IPS-NIHi11 (cell line): ENCODE measurements around the gene RNF213.

Experiments used
- DNase-seq: peaks from one replicate; pipeline ENCODE4 v3.0.0; 2012; ENCODE audit warnings: mixed read lengths, low spot score

The RNF213 gene

DNA sequence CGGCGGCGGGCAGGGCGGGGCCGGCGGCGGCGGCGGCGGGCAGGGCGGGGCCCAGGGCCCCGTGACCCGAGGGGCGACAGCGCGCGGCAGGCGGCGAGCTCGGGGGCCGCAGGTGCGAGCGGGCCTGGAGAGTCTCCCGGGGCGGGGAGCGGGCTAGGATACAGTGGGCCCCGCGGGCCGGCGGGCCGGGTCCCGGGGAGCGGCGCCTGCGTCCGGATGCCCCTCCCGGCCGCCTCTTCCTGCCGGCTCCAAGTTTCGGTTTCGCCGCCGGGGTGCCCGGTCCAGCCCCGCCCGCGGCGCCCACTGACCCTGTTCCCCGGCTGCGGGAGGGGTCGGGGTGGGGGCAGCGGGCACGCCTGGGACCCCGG is at the start of gene RNF213:
TSS of gene RNF213 (plus strand) at position 62 of the 368 bp plus-strand sequence. CDS start 2,830 bp downstream, outside the sequence.
- DNase-seq, result peak; percentile 91

DNA sequence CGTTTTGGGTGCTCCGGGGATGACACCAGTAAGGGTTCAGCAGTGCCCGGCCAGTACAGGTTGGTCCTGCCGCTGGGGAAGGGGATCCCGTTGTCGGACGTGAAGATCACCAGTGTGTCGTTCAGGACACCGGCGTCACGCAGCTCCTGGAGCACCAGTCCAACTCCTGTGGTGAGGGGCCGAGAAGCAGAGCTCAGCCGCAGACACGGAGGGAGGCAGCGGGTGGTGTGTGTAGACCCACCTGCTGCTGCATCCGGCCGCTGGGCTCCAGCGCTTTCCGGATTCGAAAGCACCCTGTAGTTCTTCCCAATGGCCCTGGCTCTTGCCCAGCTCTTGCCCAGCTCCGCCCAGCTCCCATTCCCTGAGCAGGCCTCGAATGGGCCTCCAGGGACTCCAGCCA is 48.5 kb upstream of the RNF213 start:
- no peak for DNase-seq

DNA sequence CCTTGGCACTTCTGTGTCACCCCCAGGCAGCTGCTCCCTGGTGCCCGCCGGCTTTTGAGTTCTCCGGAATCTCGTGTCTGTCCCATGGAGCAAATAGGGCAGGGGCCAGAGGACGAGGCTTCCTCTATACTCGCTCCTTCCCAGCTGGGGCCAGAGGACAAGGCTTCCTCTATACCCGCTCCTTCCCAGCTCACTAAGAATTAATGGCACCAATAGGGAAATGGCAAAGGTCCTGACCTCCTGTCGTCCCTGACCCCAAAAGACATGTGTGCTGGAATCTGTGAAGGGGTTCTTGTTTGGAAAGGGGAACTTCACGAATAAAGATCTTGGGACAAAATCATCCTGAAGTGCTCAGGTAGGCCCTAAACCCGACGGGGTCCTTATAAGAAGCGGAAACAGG is 48.1 kb upstream of the RNF213 start:
- no peak for DNase-seq

DNA sequence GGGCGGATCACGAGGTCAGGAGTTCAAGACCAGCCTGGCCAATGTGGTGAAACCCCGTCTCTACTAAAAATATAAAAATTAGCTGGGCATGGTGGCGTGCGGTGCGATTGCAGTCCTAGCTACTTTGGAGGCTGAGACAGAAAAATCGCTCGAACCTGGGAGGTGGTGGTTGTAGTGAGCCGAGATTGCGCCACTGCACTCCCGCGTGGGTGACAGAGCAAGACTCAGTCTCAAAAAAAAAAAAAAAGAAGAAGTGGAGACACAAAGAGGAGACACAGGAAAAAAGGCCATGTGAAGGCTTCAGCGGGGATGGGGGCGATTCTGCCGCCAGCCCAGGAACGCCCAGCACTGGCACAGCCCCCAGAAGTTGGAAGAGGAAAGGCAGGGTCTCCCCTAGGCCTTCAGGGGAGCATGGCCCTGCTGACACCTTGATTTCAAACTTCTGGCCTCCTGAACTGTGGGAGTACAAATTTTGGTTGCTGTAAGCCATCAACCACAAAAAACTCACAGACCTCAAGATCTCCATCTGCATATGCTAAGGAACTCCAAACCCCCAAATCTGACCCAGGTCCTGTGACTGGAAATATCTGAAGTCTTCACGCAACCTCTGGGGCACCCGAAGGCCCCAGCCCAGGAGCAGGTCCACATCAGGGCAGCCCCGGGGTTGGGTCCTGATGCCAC is 47.5 kb upstream of the RNF213 start:
- no peak for DNase-seq

DNA sequence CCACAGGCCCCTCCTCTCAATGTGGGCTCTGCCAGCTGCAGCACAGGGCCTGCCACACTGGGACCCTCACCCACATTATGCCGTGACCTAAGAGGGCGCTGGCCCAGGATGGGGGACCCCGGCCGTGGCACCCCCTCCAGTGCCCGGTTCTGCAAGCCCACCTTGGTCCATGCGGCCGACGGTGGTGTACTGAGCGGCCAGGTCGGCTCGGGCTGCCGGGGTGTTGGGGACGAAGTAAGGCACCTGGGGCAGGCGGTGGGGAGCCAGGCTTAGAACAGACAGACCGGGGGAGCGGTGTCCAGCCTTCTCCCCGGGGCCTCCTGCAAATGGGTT is 47.0 kb upstream of the RNF213 start:
- DNase-seq, result no peak

DNA sequence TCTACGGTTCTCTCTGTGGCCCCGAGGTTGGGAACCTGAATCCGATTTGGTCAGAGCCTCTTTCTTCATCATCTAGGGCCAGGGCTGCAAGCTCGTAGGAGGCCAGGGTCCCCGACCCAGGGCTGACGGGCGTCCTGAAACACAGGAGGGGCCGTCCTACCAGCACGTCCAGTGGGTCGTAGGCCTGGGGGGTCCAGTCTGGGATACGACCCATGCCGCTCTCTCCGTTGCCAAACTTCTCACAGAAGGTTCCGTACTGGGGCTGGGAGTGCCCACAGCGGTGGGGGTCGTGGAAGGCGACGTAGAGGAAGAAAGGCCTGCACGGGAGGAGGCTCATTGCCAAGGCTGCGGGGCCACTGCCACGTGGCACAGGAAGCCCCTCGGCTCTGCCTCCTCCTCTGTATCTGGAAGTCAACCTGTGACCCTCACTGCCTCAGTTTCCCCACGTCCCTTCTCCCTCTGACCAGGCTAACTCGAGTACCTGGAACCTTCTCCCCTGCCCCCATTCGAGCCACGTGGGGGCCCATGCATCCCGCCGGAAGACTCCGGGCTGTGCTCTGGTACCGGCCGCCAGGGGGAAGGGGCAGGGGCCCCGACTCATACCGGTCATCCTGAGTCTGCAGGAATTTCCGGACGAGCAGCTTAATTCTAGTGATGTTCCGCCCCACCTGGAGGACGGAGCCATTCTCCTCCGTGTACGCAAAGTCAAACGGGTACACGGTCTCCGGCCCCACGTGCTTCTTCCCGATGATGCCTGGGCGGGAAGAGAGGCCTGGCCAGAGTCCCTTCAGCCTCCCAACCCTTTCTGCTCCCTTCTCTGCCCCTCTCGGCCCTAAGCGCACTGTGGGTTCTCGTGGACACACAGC is 46.4 kb upstream of the RNF213 start:
- no peak for DNase-seq

DNA sequence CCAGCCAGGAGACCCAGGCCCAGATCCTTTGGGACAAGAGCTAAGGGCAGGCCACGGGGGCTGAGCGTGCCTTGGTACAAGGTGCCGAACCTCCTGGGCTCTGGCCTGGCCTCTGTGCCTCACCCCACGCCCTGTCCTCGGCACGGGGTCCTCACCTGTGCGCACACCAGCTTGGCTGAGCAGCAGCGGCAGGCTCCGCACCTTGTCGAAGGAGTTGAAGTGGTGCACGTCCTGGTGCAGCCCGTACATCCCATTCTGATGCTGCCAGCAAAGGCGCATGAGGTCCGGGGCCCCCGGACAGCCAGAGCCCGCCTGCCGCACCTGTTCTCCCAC is 45.8 kb upstream of the RNF213 start:
- no peak for DNase-seq

DNA sequence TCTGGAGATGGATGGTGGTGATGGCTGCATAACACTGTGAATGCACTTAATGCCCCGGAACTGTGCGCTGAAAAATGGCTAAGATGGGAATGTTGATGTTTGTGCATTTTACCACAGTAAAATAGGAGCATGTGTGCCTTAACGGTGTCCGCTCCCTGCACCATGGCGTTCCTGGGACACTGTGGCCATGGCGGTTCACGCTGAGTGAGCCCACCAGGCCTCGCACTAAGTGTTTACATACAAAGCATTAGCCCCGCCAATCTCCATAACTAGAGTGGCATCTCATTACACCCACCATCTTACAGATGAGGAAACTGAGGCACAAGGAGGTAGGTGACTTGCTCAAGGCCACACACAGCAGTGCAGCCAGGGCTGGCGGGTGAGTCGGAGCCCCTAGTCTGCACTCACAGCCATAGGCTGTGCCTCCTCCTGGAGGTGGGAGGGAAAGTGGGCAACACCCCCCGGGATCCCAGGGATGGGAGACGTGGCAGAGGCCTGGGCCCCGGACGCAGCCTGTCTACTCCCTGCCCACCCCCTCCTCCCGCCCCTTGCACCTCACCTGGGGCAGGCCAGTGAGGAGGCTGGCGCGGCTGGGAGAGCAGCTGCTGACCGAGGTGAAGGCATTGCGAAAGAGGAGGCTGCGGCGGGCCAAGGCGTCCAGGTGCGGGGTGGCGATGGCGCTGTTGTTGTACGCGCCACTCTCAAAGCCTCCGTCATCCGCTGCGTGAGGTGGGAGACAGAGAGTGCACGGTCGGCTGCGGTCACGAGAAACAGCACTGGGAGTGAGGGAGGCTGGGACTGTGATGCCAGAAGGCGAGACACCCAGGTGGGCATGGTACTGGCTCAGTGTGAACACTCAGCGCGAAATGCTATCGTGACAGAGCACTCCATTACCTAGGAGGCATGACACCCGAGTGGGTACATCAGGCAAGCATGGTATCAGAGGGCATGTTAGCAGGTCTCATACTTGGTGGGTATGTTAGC is 43.9 kb upstream of the RNF213 start:
- DNase-seq, result no peak

DNA sequence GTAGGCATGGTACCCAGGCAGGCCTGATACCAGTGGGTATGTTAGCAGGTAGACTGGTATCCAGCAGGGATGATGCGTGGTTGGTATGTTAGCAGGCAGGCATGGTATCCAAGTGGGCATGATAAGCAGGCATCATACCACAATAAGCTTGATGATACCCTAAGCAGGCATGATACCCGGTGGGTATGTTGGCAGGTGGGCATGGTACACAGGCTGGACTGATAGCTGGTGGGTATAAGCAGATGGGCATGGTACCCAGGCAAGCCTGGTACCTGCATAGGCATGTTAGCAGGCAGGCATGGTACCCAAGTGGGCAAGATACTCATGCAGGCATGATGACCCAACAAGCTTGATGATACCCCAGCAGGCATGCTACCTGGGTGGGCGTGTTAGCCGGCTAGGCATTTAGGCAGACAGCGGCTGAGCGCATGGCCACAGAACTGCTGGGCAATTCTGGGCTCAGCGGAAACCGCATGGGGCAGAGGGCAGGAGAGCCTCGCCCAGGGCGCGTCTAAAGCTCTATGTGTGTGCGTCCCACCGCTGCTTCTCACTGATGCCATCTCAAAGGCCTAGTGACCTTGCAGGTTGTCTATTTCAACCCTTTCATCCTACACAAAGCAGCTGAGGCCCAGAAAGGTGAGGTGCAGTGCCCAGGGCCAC is 42.8 kb upstream of the RNF213 start:
- DNase-seq, result no peak

DNA sequence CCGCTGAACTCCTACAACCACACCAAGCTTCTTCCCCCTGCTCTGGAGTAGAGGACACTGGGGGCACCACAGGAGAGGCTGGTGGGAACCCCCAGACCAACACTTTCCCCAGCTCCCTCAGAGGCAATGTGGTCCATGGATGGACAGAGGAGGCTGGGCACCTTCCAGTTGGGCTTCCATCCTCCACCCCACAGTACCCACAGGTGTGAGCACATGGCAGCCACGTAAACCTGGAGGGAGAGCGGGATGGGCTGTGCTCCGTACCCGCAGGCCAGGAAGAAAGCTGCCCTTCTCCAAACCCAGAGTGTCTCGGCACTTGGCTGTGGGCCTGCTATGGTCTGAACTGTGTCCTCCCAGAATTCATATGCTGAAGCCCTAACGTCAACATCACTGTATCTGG is 42.3 kb upstream of the RNF213 start:
- DNase-seq, result no peak

DNA sequence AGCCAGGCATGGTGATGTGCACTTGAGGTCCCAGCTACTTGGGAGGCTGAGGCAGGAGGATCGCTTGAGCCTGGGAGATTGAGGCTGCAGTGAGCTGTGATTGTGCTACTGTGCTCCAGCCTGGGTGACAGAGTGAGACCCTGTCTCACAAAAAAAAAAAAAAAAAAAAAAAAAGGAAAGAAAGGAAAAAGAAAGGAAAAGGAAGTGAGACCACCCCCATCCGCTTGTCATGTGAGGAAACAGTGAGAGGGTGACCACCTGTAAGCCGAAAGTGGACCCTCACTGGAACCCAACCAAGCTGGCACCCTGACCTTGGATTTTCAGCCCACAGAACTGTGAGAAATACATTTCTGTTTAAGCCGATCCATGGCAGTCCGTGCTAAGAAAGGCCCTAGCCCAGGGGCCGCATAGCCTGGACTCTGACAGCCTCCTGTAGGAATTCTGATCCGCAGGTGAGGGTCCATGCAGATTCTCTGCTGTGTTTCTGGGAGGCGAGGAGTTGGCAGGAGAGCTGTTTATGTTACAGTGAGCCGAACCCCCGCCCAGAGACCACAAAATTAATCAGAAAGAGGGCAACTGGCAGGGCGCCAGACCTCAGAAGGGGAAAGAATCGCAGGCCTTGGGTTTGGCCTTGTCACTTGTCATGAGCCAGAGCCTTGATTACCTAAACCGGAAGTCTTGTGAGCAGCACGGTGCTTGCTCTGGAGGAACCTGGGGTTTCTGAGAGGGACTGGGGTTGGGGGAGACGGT is 41.5 kb upstream of the RNF213 start:
- DNase-seq, result peak; percentile 55

DNA sequence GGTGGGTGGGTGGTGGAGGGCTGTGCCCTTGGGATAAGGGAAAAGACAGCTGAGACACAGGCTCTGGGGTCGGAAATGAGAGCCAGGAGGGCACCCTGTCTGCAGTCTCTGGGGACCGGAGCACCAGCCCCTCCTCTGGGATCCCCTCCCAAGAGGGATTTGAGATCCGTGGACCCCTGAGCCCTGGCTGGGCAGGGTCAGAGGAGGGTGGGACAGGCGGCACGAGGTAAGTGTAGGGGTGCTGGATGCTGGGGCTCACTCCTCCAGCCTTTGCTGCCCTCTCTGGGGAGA is 40.9 kb upstream of the RNF213 start:
- no peak for DNase-seq

DNA sequence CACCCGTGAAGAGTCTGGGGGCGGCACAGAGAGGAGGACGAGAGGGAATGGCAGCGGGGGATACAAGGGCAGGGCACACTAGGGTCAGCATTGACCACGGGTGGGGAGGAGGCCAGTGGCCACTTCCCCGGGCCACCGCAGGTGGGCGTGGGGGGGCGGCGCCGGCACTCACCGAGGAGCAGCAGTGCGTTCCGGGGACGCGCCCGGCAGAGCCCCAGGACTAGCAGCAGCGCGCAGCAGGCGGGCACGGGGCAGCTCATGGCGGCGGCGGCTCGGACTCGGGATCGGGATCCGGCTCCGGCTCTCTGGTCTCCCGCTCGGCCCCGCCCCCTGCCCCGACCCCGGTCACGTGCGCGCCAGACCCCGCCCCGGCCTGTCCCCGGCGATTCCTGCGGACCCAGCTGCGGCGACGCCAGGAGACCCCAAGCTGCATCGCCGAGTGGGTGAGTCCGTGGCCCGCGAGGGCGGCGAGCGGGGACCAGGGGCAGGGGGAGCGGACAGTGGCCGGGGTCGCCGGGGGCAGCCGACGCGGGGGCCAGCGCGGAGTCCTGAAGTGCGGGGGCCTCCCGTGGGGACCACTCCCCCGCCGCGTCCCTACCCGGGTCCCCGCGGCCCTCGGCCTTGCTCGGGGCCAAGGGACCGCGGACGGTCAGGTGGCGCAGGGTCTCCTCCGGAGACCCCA is 40.5 kb upstream of the RNF213 start, which contains the start of the genes SGSH and SLC26A11:
TSS of gene SGSH (minus strand) at position 280 of the 682 bp plus-strand sequence. CDS start at position 260, 20 bp downstream.
TSS of gene SLC26A11 (plus strand) at position 374 of the 682 bp plus-strand sequence. CDS start 1,134 bp downstream, outside the sequence.
- DNase-seq, result peak; percentile 100

DNA sequence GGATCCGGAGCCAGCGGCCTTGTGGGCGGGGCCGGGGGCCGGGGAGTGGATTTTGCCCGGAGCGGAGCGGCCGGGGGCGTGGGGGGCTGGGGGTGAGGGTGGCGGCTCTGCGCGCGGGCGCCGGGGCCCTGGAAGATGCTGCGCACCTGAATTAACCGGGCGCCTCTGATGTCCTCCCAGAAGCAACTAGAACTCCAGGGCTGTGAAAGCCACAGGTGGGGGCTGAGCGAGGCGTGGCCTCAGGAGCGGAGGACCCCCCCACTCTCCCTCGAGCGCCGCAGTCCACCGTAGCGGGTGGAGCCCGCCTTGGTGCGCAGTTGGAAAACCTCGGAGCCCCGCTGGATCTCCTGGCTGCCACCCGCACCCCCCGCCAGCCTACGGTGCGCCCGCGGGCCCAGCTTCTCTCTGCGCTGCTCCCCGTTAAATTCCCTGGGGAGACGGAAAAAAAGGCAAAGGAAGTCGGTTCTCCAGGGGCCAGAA is 39.9 kb upstream of the RNF213 start:
- peak; percentile 57 for DNase-seq

DNA sequence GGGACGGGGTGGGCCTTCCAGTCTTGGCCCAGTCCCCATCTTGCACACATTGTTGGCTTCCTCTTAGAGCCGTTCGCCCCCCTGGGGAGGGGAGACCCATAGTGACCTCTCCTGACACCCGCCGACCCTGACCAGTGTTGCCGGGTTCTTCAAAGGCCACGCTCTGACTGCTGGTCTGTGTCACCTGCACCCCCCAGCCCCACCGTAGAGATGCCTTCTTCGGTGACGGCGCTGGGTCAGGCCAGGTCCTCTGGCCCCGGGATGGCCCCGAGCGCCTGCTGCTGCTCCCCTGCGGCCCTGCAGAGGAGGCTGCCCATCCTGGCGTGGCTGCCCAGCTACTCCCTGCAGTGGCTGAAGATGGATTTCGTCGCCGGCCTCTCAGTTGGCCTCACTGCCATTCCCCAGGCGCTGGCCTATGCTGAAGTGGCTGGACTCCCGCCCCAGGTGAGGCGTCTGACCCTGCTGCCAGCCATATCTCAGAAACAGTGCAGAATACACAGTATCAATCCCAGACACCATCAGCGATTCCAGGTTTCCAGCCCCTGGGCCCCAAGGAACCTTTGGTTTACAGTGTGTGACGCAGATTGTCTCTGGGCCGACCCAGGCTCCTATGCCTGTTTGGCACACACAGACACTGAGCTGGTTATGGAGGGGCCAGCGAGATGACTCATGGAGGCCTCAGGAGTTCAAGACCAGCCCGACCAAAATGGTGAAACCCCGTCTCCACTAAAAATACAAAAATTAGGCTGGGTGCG is 39.1 kb upstream of the RNF213 start:
- DNase-seq, result no peak

DNA sequence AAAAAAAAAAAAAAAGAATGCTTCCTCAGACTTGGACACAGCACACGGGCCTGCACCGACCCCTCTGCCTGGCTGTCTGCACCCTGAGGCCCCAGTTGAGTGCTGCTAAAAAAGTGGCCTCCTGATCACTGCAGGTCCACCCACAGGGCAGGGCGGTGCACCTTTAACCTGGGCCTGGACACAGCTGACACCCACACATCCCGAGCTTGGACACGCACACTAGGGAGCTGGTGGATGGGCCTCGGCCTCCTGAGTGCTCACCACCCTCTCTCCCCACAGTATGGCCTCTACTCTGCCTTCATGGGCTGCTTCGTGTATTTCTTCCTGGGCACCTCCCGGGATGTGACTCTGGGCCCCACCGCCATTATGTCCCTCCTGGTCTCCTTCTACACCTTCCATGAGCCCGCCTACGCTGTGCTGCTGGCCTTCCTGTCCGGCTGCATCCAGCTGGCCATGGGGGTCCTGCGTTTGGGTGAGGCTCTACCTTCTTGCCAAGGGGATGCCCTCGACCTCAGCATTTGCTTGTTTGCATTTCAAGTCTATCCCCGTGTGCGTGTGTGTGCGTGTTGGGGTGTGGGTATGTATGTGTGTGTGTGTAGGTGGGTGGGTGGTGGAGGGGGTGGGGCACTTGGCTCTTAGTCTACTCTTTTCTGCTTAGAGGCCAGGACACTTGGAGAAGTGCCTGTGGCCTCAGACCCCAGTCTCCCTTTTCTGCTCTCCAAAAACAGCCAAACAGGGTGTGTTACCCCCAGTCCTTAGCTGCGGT is 38.1 kb upstream of the RNF213 start:
- no peak for DNase-seq

DNA sequence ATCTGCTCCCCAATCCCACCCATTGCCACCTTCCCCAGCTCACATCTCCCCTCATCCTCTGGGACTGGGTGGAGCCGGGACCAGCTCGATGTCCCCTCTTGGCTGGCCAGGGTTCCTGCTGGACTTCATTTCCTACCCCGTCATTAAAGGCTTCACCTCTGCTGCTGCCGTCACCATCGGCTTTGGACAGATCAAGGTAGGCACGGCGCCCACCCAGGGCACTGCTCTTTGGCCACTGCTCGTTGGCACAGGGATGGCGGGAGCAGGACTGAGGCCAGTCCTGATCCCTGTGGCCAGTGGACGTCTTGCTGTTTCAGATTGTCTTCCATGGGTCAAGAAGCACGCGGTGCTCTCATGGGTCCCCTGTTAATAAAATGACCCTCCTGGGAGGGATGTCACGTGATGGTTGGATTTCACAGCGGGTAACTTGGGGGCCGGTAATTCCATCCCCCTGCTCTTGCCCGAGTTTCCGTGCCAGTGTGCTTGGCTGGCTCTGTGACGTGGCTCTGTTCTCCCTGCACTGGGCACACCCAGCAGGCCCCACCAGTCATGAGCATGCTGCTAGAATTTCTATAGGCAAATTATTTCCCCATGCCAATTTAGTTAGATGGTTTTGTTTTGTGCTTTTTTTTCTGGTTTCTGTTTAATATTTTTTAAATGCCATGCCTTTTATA is 37.4 kb upstream of the RNF213 start:
- no peak for DNase-seq

DNA sequence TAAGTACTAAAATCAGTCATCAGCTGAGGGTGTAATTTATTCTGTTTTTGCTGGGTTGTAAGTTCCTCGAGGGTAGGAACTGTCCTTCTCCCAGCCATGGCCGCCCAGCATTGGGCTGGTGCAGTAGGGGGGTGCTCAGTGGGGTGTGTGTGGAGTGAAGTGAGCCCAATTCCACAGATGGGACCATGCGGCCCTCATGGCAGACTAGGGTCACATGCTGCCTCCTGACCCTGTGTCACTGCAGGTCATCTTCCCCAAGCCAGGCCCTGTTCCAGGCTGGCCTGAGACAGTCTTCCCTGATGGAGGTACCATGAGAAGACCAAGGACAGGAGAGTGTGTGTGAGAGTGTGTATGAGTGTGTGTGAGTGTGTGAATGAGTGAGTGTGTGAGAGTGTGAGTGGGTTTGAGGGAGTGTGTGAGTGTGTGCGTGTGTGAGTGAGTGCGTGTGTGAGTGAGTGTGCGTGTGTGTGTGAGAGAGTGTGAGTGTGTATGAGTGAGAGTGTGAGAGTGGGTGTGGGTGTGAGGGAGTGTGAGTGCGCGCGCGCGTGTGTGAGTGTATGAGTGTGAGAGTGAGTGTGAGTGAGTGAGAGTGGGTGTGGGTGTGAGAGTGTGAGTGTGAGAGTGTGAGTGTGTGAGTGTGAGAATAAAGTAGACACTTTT is 36.7 kb upstream of the RNF213 start:
- DNase-seq, result no peak
